ENCODE measurements around the gene C13orf46. TPM values are rescaled to one million over a fixed set of nuclear protein-coding genes. Genes with fewer than 3 reads are reported as not detected.
A peak's percentile ranks its signal among the peaks of the same experiment; 100 is the strongest.

C13orf46 gene
- total RNA-seq, 1 donor from 2014 or later, result 21.2 TPM

- DNase-seq (peak; percentile 66), ATAC-seq (no peak)
- no peaks in the 10 kb centered on the region for H3K36me3 ChIP-seq
- H3K4me1 ChIP-seq, result peaks cover 12% of the 10 kb centered on the region
- TF ChIP-seq, protein P1, sequence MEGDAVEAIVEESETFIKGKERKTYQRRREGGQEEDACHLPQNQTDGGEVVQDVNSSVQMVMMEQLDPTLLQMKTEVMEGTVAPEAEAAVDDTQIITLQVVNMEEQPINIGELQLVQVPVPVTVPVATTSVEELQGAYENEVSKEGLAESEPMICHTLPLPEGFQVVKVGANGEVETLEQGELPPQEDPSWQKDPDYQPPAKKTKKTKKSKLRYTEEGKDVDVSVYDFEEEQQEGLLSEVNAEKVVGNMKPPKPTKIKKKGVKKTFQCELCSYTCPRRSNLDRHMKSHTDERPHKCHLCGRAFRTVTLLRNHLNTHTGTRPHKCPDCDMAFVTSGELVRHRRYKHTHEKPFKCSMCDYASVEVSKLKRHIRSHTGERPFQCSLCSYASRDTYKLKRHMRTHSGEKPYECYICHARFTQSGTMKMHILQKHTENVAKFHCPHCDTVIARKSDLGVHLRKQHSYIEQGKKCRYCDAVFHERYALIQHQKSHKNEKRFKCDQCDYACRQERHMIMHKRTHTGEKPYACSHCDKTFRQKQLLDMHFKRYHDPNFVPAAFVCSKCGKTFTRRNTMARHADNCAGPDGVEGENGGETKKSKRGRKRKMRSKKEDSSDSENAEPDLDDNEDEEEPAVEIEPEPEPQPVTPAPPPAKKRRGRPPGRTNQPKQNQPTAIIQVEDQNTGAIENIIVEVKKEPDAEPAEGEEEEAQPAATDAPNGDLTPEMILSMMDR (IDR thresholded peaks at IDR 0.05), result no peak
- no peaks in the 10 kb centered on the region for H3K9me3 ChIP-seq
- H3K27ac ChIP-seq, result peak overlapping the region; percentile 75
- intact Hi-C loops (cut with DNase I), result no loop called here
- no peak overlapping the region for H3K4me3 ChIP-seq
- no peaks in the 10 kb centered on the region for H3K27me3 ChIP-seq
Measured at GRCh38 chr13:113971471-113972231, 2.2 kb downstream of the C13orf46 start.

DNA sequence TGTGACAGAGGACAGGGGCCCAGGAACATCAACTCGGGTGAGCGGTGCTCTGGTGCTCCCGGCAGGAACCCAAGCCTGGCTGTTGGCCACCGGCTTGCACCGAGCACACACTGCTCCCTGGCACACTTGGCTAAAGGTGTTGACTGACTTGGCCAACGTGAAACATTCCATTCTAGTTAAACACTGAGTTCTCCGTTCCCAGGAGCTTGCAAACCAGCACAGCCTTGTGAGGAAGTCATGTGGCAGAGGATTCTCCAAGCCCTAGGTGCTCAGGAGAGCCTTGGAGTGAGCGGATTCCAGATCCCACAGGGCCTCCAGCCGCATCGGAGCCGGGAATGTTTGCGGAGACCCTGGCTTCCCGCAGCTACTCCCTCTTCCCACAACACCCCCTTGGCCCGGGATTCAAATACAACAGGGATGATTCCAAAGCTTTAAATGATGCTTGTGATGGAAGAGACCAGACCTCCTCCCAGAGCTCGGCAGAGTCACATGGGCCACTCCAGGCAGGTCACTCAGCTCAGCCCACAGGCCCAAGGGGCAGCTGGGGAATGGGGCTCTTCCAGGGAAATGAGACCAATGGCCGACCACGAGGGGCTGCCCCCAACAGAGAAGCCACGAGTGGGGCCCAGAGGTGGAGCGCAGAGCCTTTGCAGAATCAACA, 2.9 kb downstream of the C13orf46 start:
- no peaks in the 10 kb centered on the region for H3K27me3 ChIP-seq
- H3K27ac ChIP-seq, result peak overlapping the region; percentile 75
- H3K36me3 ChIP-seq, result no peaks in the 10 kb centered on the region
- ATAC-seq (peak; percentile 86), DNase-seq (peak; percentile 87)
- H3K4me3 ChIP-seq, result no peak overlapping the region
- TF ChIP-seq, protein P1 (IDR thresholded peaks at IDR 0.05), result no peak
- no peaks in the 10 kb centered on the region for H3K9me3 ChIP-seq
- intact Hi-C loops (cut with DNase I), result no loop called here
- H3K4me1 ChIP-seq, result peaks cover 12% of the 10 kb centered on the region

DNA sequence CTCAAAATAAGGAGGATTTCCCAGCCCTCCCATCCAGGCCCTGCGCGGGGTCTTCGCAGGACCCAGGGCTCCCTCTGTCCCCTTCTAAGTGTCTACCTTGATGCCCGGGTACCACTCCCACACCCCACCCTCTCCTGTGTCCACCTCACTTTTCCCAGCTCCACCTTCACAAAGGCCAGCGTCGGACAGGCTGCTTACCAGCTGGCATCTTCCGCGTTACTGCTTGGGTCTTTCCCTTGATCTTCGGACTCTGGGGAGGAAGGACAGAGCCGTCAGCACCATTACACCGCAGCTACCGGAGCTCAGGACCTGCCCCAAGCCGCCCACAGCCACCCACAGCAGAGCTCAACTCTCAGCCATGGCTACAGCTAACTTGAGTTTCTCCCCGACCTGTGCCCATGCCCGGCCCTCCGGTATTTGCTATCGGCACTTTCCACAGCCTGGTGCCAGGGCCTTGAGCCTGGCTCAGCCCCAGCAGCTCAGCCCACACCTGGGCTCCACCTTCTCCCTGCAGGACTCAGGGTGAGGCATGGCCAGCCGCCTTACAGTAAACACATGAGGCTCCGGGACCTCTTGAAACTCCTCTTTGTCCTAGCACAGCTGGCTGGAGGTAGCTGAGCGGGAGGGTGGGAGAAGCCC, 3.8 kb downstream of the C13orf46 start:
- peak overlapping the region; percentile 29 for H3K4me3 ChIP-seq
- intact Hi-C loops (cut with DNase I), result no loop called here
- TF ChIP-seq, protein P1 (IDR thresholded peaks at IDR 0.05), result no peak
- H3K36me3 ChIP-seq, result no peaks in the 10 kb centered on the region
- H3K27ac ChIP-seq, result peak overlapping the region; percentile 75
- H3K9me3 ChIP-seq, result no peaks in the 10 kb centered on the region
- no peaks in the 10 kb centered on the region for H3K27me3 ChIP-seq
- peaks cover 12% of the 10 kb centered on the region for H3K4me1 ChIP-seq
- peak; percentile 91 for DNase-seq
- peak; percentile 90 for ATAC-seq

- peaks cover 12% of the 10 kb centered on the region for H3K4me1 ChIP-seq
- DNase-seq, result peak; percentile 57
- H3K9me3 ChIP-seq, result no peaks in the 10 kb centered on the region
- intact Hi-C loops (cut with DNase I), result no loop called here
- no peaks in the 10 kb centered on the region for H3K27me3 ChIP-seq
- no peaks in the 10 kb centered on the region for H3K36me3 ChIP-seq
- H3K27ac ChIP-seq, result peak overlapping the region; percentile 75
- ATAC-seq, result no peak
- TF ChIP-seq, protein P1 (IDR thresholded peaks at IDR 0.05), result no peak
- peak overlapping the region; percentile 29 for H3K4me3 ChIP-seq
Measured at GRCh38 chr13:113969311-113969972, 4.4 kb downstream of the C13orf46 start.

- Histone ChIP-seq H3K27ac (no peak overlapping the region), H3K4me3 (no peak overlapping the region), H3K27me3 (no peaks in the 10 kb centered on the region), H3K9me3 (no peaks in the 10 kb centered on the region), H3K4me1 (peaks cover 12% of the 10 kb centered on the region), H3K36me3 (no peaks in the 10 kb centered on the region)
- DNase-seq (peak; percentile 48), ATAC-seq (no peak)
- intact Hi-C loops (cut with DNase I), result no loop called here
- TF ChIP-seq, protein P1 (IDR thresholded peaks at IDR 0.05), result no peak
Measured at GRCh38 chr13:113968463-113969310, 5.2 kb downstream of the C13orf46 start.
